Common myeloid progenitor, CD34-positive (primary cell): ENCODE results near the gene MAP2K5.

Experiments used
- CTCF ChIA-PET: fragments of 350-600 bp; sonication (Branson Sonifier 250); formaldehyde crosslinking; loops from one replicate; lab custom pipeline; 2021; ENCODE audit warnings: antibody characterized with exemption; lab: Charles Lee
- POLR2A ChIA-PET: fragments of 350-600 bp; sonication (Branson Sonifier 250); formaldehyde crosslinking; loops from one replicate; lab custom pipeline; 2021; ENCODE audit warnings: antibody characterized with exemption; lab: Charles Lee
- DNase-seq, 3 donors: peaks; one replicate each; pipeline versions ENCODE4 v3.0.0 to v3.0.0-alpha.2; 2013
- H3K27ac ChIP-seq, 2 experiments: 1 replicate in 1 of 2; 2 replicates in 1 of 2; pipeline ENCODE4 v1.7.0; 2013; ENCODE audit warnings: inconsistent platforms in 2 of 2, low read length in 2 of 2, mild to moderate bottlenecking in 2 of 2, low read depth in 1 of 2, moderate library complexity in 1 of 2; ENCODE audit not compliant: severe bottlenecking in 2 of 2, insufficient read depth in 1 of 2, poor library complexity in 1 of 2
- H3K27me3 ChIP-seq, 5 experiments: replicated peaks in 2 of 5; 1 replicate in 3 of 5; 2 replicates in 2 of 5; pipeline versions ENCODE4 v1.6.1 to v1.7.0; 2013; ENCODE audit warnings: low read length in 4 of 5, mild to moderate bottlenecking in 2 of 5, moderate library complexity in 2 of 5, inconsistent platforms in 1 of 5; ENCODE audit not compliant: insufficient read depth in 5 of 5, control insufficient read depth in 4 of 5
- H3K36me3 ChIP-seq, 4 experiments: 1 replicate in 2 of 4; 2 replicates in 2 of 4; pipeline versions ENCODE4 v1.6.1 to v1.7.0; 2013; ENCODE audit warnings: low read length in 3 of 4, control low read depth in 1 of 4, mild to moderate bottlenecking in 1 of 4; ENCODE audit not compliant: control insufficient read depth in 4 of 4, insufficient read depth in 4 of 4
- H3K4me1 ChIP-seq, 4 experiments: 1 replicate in 3 of 4; 2 replicates in 1 of 4; pipeline versions ENCODE4 v1.6.1 to v1.7.1; 2013; ENCODE audit warnings: low read length in 3 of 4, mild to moderate bottlenecking in 3 of 4, control low read depth in 1 of 4, inconsistent platforms in 1 of 4, moderate library complexity in 1 of 4; ENCODE audit not compliant: control insufficient read depth in 4 of 4, insufficient read depth in 4 of 4; ENCODE audit errors: control extremely low read depth in 1 of 4
- H3K4me3 ChIP-seq, 7 experiments: 1 replicate in 4 of 7; 2 replicates in 3 of 7; pipeline versions ENCODE4 v1.5.1 to v1.7.0; 2013; ENCODE audit warnings: mild to moderate bottlenecking in 7 of 7, low read length in 6 of 7, moderate library complexity in 6 of 7, inconsistent platforms in 2 of 7, low read depth in 2 of 7, control low read depth in 1 of 7; ENCODE audit not compliant: insufficient read depth in 4 of 7, control insufficient read depth in 1 of 7; ENCODE audit errors: extremely low read depth in 1 of 7
- H3K9me3 ChIP-seq, 5 experiments: 1 replicate in 4 of 5; 2 replicates in 1 of 5; pipeline versions ENCODE4 v1.6.1 to v1.7.1; 2013; ENCODE audit warnings: low read length in 4 of 5, mild to moderate bottlenecking in 2 of 5, inconsistent platforms in 1 of 5, low read depth in 1 of 5, moderate library complexity in 1 of 5; ENCODE audit not compliant: control insufficient read depth in 4 of 5, insufficient read depth in 2 of 5; ENCODE audit errors: control extremely low read depth in 1 of 5
- WGBS: methylation state at CpG from one replicate; pipeline ENCODE4 v1.1.5; 2013; ENCODE audit not compliant: insufficient coverage; 5-methylcytosine and 5-hydroxymethylcytosine counted together

MAP2K5 gene

GRCh38 chr15:67845974-67846373 lies 303.5 kb downstream of the MAP2K5 start:
- peaks cover 0 to 26% (median 10%) of the 10 kb centered on the region in 4 experiments for H3K4me1 ChIP-seq
- no peaks in the 10 kb centered on the region for H3K36me3 ChIP-seq
- H3K9me3 ChIP-seq = peaks cover 0 to 3% (median 0%) of the 10 kb centered on the region in 5 experiments
- 96% methylated on average over 4 of the region's 5 CpGs for WGBS
- no peaks in the 10 kb centered on the region for H3K27me3 ChIP-seq
- CTCF ChIA-PET = interaction anchor here (2.8 kb wide), 1 partner anchor 17 kb away, joined by 14 read pairs; no protein-coding TSS in a partner anchor
- H3K27ac ChIP-seq = no peak overlapping the region
- no peak for DNase-seq
- POLR2A ChIA-PET = interaction anchor here (0.7 kb wide), 1 partner anchor 236 kb away, joined by 3 read pairs; no protein-coding TSS in a partner anchor
- H3K4me3 ChIP-seq = no peak overlapping the region

GRCh38 chr15:67849538-67849937 lies 307.0 kb downstream of the MAP2K5 start:
- Histone ChIP-seq H3K27me3 (no peaks in the 10 kb centered on the region), H3K27ac (no peak overlapping the region), H3K9me3 (peaks cover 0 to 3% (median 0%) of the 10 kb centered on the region in 5 experiments), H3K4me3 (no peak overlapping the region), H3K36me3 (no peaks in the 10 kb centered on the region), H3K4me1 (peaks cover 0 to 11% (median 3%) of the 10 kb centered on the region in 4 experiments)
- ChIA-PET POLR2A (no interaction called here), CTCF (no interaction called here)
- WGBS = no CpG with 5 or more reads among the region's 1 CpG
- DNase-seq = no peak

- Histone ChIP-seq H3K27me3 (no peaks in the 10 kb centered on the region), H3K4me1 (peaks cover 0 to 12% (median 3%) of the 10 kb centered on the region in 4 experiments), H3K27ac (no peak overlapping the region), H3K36me3 (no peaks in the 10 kb centered on the region), H3K9me3 (peaks cover 0 to 3% (median 0%) of the 10 kb centered on the region in 5 experiments), H3K4me3 (no peak overlapping the region)
- 35% methylated on average over 6 of the region's 7 CpGs for WGBS
- no peak for DNase-seq
- ChIA-PET POLR2A (no interaction called here), CTCF (interaction anchor here (1.2 kb wide), 1 partner anchor 9 kb away, joined by 4 read pairs; no protein-coding TSS in a partner anchor)
Measured at GRCh38 chr15:67850336-67850735, 307.8 kb downstream of the MAP2K5 start.

- Histone ChIP-seq H3K9me3 (peaks cover 0 to 3% (median 0%) of the 10 kb centered on the region in 5 experiments), H3K4me1 (peaks cover 0 to 12% (median 3%) of the 10 kb centered on the region in 4 experiments), H3K27ac (no peak overlapping the region), H3K27me3 (no peaks in the 10 kb centered on the region), H3K36me3 (no peaks in the 10 kb centered on the region), H3K4me3 (no peak overlapping the region)
- CTCF ChIA-PET = interaction anchor here (1.2 kb wide), 1 partner anchor 10 kb away, joined by 4 read pairs; no protein-coding TSS in a partner anchor
- POLR2A ChIA-PET = no interaction called here
- 70% methylated on average over 2 of the region's 4 CpGs for WGBS
- DNase-seq = peak in 2 of 3 donors; percentile 74 to 86
Measured at GRCh38 chr15:67850994-67851571, 308.6 kb downstream of the MAP2K5 start.

- Histone ChIP-seq H3K36me3 (no peaks in the 10 kb centered on the region), H3K4me1 (peaks cover 0 to 12% (median 3%) of the 10 kb centered on the region in 4 experiments), H3K27ac (no peak overlapping the region), H3K9me3 (peaks cover 0 to 3% (median 0%) of the 10 kb centered on the region in 5 experiments), H3K27me3 (no peaks in the 10 kb centered on the region), H3K4me3 (no peak overlapping the region)
- CTCF ChIA-PET = no interaction called here
- POLR2A ChIA-PET = no interaction called here
- DNase-seq = no peak
- 67% methylated on average over 1 of the region's 3 CpGs for WGBS
Measured at GRCh38 chr15:67852418-67852817, 309.9 kb downstream of the MAP2K5 start.

- Histone ChIP-seq H3K4me3 (no peak overlapping the region), H3K27me3 (no peaks in the 10 kb centered on the region), H3K36me3 (no peaks in the 10 kb centered on the region), H3K9me3 (peaks cover 0 to 3% (median 0%) of the 10 kb centered on the region in 5 experiments), H3K27ac (no peak overlapping the region), H3K4me1 (peaks cover 0 to 12% (median 3%) of the 10 kb centered on the region in 4 experiments)
- CTCF ChIA-PET = interaction anchor here (1.4 to 1.7 kb wide), 2 partner anchors 10 to 302 kb away, joined by 3 to 7 read pairs; no protein-coding TSS in a partner anchor
- POLR2A ChIA-PET = no interaction called here
- no peak for DNase-seq
- WGBS = 100% methylated on average over 2 of the region's 3 CpGs
Measured at GRCh38 chr15:67853454-67853853, 311.0 kb downstream of the MAP2K5 start.

GRCh38 chr15:67854358-67854757 lies 311.9 kb downstream of the MAP2K5 start:
- Histone ChIP-seq H3K4me1 (peaks cover 0 to 12% (median 3%) of the 10 kb centered on the region in 4 experiments), H3K9me3 (peaks cover 0 to 2% (median 0%) of the 10 kb centered on the region in 5 experiments), H3K27ac (no peak overlapping the region), H3K27me3 (no peaks in the 10 kb centered on the region), H3K36me3 (no peaks in the 10 kb centered on the region), H3K4me3 (no peak overlapping the region)
- ChIA-PET POLR2A (no interaction called here), CTCF (interaction anchor here (1.7 kb wide), 1 partner anchor 9 kb away, joined by 7 read pairs; no protein-coding TSS in a partner anchor)
- no peak for DNase-seq
- WGBS = 100% methylated on average over 1 of the region's 1 CpG
